HG03460 (cell line): Measurements from ENCODE around the gene AR.

Experiments used
- ATAC-seq: cut with Tn5 transposase; IDR thresholded peaks from one replicate; pipeline ENCODE4 v1.9.1; 2021; ENCODE audit not compliant: unreplicated experiment

Gene AR

GRCh38 chrX:67543818-67544217, at the start of gene AR:
Gene AR (plus strand): TSS chrX:67544021. CDS start chrX:67545147, 1,126 bp downstream.
- ATAC-seq: no peak

DNA sequence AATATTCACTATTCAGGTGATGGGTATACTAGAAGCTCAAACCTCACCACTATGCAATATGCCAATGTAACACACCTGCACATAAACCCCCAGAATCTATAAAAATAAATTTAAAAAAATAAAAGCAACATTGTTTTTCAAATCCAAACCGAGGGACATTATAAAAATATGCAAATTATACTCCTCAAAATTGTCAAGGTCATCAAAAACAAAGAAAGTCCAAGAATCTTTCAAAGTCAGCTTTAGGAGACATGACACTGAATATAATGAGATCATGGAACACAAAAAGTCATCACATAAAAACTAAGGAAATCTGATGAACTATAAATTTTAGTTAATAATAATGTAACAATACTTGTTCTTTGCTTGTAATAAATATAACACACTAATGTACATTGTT, 43.2 kb upstream of the AR start:
- no peak for ATAC-seq

- ATAC-seq: no peak
Measured at GRCh38 chrX:67503004-67503403, 40.8 kb upstream of the AR start.

DNA sequence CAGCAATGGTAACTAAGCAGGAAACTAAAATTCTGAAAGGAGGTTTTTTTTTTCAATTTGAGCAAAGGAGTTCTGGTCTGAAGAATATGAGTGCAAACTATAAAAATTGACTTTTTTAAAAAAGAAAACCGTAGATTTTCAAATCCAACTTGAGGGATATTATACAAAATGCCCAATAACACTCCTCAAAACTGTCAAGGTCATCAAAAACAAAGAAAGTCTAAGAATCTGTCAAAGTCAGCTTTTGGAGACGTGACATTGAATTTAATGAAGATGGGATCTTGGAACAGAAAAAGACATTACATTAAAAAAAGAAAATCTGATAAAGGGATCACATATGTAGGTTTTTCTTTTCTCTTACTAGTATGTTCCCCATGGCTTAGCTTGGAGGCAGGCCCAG, 40.4 kb upstream of the AR start:
- no peak for ATAC-seq

DNA sequence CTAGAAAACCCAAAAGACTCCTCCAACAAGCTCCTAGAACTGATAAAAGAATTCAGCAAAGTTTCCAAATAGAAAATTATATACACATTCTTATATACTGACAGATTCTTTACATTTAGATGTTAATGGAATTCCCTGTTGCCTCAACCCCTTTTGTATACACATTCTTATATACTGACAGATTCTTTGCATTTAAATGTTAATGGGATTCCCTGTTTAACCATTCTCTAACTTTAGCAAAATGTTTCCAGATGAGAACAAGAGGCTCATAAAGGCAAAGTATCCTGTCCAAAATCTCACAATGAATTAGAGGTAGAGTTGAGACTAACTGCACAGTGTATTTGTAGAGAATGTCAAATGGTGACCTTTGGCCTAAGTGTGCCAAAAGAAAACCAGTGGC, 23.1 kb upstream of the AR start:
- ATAC-seq: no peak

DNA sequence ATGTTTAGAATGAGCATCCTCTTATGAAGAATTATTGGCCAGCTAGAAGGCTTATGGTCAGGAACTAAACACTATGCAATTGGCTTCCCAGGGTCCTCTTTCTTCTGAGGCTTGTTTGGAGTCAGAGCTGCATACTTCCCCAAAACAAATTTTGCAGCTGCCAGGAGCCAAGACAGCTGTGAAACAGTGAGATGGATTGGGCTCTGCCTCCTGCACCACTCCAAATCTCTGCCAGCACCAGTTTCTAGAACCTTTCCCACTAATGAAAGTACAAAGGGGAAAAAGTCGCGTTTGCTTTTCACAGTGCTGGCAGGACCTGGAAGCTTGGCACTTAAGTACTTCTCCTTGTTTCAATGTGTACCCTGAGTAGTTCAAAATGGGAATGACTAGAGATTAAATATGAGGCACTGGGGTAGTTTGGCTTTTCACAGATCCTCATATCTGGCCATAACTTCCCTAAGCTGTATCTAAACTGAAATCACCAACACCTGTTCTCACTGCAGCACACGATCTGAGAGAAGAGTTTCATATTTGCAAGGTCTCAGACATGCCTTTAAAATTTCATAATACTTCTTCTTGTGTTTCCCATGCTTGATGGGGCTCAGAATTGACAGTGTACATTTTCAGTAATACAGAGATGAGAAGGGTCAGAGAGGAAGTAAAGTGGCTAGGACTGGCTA, 20.7 kb upstream of the AR start:
- no peak for ATAC-seq

DNA sequence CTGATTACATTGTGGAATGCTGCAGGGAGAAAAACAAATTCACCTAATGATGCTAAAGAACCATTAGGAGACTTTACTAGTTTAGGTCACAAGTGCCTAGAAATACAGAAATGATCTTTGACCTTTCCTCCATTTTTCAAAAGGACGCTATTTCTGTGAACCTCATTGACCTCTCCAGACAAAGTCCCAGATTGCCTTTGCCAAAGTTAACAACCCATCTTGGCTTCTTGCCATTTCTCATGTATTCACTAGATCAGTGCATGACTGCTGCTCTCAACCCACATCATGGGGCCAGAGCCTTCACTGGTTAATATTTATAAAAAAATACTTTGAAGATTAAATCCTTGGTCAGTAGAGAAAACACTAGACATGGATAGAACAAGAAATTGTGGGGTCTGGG, 19.9 kb upstream of the AR start:
- ATAC-seq: no peak

- ATAC-seq: no peak
Measured at GRCh38 chrX:67524428-67524827, 19.4 kb upstream of the AR start.

DNA sequence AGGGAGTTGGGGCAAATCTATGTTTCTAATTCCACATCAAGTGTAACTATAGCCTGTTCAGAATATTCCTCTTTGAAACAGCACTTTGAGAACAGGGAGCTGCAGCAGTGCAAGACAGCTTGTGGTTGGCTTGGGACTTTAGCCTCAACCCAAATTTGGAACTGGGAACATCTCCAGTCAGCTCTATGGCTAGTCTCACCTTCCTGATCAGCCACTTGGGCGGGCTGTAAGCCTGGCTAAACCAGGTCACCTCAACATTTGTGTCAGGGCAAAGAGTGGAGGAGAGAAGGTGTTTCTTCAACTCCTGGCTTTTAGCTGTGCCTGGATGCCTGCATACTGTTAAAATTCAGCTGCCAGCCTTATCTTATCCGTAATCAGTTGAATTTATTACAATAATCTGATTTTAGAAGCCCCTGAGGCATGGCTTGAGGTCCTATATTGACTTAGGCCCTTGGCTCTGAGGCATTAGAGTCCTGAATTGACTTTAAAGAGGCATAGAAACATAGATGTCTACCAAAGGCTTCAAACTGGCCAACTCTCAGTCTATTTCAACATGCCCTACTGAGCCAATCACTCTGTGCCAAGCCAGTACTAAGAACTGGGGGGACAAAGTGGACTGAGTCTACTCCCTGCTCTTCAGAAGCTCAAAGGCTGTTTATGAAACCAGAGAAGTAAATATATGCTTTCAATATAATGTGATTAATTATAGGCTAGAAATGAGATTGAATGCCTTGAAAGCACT, 18.7 kb upstream of the AR start:
- ATAC-seq: no peak

DNA sequence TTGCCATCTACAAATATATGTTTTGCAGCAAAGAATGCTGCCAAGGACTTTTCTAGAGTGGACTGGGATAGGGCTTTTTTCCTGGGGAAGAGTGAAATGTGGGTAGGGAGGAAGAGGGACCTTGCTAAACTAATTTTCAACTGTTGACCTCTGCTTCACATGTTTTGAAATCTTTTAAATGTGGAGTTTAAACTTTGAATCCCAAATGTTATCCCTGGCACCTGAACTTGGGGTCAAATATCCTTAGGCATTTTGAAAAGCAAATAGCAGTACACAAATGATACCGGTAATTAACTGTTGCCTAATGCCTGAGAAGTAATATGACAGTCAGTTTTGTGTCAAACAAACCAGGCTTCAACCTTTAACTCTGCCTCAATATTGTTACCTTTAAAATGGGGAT, 7.3 kb upstream of the AR start:
- no peak for ATAC-seq

GRCh38 chrX:67538383-67538782, 5.4 kb upstream of the AR start:
- ATAC-seq: no peak

- ATAC-seq: no peak
Measured at GRCh38 chrX:67544281-67545035, 637 bp downstream of the AR start.

DNA sequence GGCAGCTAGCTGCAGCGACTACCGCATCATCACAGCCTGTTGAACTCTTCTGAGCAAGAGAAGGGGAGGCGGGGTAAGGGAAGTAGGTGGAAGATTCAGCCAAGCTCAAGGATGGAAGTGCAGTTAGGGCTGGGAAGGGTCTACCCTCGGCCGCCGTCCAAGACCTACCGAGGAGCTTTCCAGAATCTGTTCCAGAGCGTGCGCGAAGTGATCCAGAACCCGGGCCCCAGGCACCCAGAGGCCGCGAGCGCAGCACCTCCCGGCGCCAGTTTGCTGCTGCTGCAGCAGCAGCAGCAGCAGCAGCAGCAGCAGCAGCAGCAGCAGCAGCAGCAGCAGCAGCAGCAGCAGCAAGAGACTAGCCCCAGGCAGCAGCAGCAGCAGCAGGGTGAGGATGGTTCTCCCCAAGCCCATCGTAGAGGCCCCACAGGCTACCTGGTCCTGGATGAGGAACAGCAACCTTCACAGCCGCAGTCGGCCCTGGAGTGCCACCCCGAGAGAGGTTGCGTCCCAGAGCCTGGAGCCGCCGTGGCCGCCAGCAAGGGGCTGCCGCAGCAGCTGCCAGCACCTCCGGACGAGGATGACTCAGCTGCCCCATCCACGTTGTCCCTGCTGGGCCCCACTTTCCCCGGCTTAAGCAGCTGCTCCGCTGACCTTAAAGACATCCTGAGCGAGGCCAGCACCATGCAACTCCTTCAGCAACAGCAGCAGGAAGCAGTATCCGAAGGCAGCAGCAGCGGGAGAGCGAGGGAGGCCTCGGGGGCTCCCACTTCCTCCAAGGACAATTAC, 1.4 kb downstream of the AR start:
- ATAC-seq: no peak

- ATAC-seq: no peak
Measured at GRCh38 chrX:67545893-67546495, 2.2 kb downstream of the AR start.

- no peak for ATAC-seq
Measured at GRCh38 chrX:67546496-67547423, 2.9 kb downstream of the AR start.

DNA sequence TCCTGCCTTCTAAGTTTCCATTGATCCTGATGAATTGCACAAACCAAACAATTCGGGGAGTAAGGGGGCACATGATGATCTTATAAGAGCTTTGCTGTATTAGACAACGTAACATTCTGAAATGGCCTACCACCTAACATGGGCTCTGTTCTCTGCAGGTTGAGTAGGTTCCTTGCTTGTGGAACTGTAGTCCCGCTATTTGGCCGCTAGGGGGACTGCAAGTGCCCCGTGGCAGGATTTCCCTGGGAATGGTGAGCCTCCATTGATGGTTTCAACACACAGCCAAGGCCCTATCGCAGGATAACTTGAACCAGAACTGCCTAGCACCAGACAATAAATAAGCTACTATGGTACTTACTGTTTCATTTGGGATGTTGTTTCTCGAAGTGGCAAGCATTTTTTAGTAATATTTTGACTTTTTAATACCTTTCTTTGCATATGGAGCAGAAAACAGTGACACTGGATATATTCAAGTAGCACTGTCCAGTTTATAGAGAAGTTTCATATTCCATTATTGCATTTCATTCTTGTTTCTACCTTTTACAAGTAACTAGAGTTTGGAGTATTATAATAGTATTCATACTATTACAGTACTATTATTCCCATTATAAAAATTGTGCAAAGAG, 11.9 kb downstream of the AR start:
- ATAC-seq: no peak

GRCh38 chrX:67558267-67558666, 14.4 kb downstream of the AR start:
- ATAC-seq: no peak

DNA sequence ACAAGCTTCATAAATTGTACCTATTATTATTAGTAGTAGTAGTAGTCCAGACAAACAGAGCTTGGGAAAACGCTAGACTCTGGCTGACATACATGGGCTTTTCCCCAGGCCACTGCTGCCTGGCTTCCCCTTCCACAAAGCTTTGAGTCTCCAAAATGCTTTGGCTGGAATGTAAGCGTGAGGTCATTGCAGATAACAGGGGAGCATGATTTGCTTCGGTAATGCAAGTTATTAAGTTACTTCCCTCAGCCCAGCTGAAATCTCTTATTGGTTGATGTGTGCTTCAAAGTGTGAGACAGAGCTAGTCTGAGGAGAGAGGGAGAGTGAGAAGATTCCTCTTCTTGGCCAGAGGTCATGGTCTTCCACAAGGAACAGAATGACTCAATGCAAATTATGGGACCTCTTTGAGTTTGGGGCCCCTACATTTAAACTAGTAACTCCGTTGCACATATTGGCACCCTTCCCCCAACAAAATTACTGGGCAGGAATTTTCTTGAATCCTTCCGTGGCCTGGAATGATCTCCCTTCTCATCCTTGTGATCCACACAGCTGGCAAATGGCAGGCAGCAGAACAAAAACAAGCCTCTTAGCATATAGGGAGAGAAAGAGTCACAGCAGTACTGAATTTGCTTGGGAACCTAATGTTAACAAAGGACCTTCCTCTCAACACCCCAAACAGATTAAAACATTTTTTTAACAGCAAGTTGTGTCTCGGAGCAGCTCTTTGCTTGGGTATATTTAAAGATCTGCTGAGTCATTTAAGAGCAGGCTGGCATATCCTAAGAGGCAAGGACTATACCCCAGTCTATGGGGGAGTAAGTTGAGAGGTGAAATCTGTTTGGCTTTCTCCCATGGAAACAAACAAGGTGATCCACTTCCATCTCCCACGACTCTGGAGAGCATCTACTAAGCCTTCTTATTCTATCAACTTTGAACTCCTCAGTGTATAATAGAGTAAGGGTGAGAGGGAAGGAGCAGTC, 19.9 kb downstream of the AR start:
- no peak for ATAC-seq
